A549 treated with CpdA at 1 μM for 4 hours (cell line): ENCODE results near the gene CAPZA2. TPM values are rescaled to one million over a fixed set of nuclear protein-coding genes. Genes with fewer than 3 reads are reported as not detected.

Source experiments
- total RNA-seq: library from RNA; stranded (reverse); fragments of 200-300 nt; extraction: Qiagen RNA extraction; gene quantifications from 5 replicates; pipeline ENCODE4 v1.2.3, GENCODE V29; 2022; ENCODE audit warnings: low read depth

The CAPZA2 gene
- 109 to 174 TPM (median 121 TPM) in 5 replicates for total RNA-seq

GRCh38 chr7:116862234-116862950 is at the start of gene CAPZA2:
CAPZA2 (plus strand) TSS chr7:116862587; CDS start chr7:116862612, 25 bp downstream.

GRCh38 chr7:116953372-116953905 is 91.1 kb downstream of the CAPZA2 start, which contains the start of gene ST7:
ST7 (plus strand) TSS chr7:116953501; CDS start chr7:116953541, 40 bp downstream.

Other genes starting within 250 kb of the CAPZA2 start
- 82.1 to 117 TPM (median 103 TPM) in 5 replicates for gene MET, start 190.4 kb upstream of the CAPZA2 start, total RNA-seq
- 25.8 to 28.1 TPM (median 26.3 TPM) in 5 replicates for gene ST7, start 90.9 kb downstream of the CAPZA2 start, total RNA-seq